ENCODE data around the gene SRP19. TPM values are rescaled to one million over a fixed set of nuclear protein-coding genes. Genes with fewer than 3 reads are reported as not detected.

Gene SRP19
- total and polyA plus RNA-seq, 9 of the 15 experiments (the other 6 are each of a cell fraction or from before 2014, with no cell fraction given), result 52.3 to 357 (median 146) TPM

- in situ Hi-C loops (cut with MboI), result no loop called here
- no TSS peak for BruUV-seq (replicated peaks)
- H2AFZ ChIP-seq (ENCODE audit: low read depth, low read length), result no peak overlapping the region
- no peaks in the 10 kb centered on the region for H3K79me2 ChIP-seq (ENCODE audit: control insufficient read depth, insufficient read depth, low read length)
- no peaks in the 10 kb centered on the region for H3K4me1 ChIP-seq (replicated peaks in 1 of 2; ENCODE audit: control insufficient read depth in 2 of 2, insufficient read depth in 2 of 2, low read length in 2 of 2)
- no peak for DNase-seq (ENCODE audit: extremely low read depth in 1 of 4, low spot score in 3 of 4)
- H4K20me1 ChIP-seq (replicated peaks; ENCODE audit: control insufficient read depth, insufficient read depth, low read length), result no peaks in the 10 kb centered on the region
- no peaks in the 10 kb centered on the region for H3K9me1 ChIP-seq (ENCODE audit: control insufficient read depth, insufficient read depth, low read length)
- no peak overlapping the region for H3K9ac ChIP-seq (ENCODE audit: insufficient read depth in 1 of 2, low read depth in 2 of 2, low read length in 2 of 2)
- no peak for ATAC-seq
- intact Hi-C loops (cut with micrococcal nuclease), result no loop called here
- CTCF ChIA-PET (ENCODE audit: low intra/inter-chr PET ratio), result no interaction called here
- FAIRE-seq, result no peak
- POLR2A ChIA-PET, result interaction anchor here (0.6 to 1.4 kb wide), 2 partner anchors 22 to 272 kb away, joined by 3 read pairs; no protein-coding TSS in a partner anchor
- H3K36me3 ChIP-seq (ENCODE audit: control insufficient read depth, insufficient read depth, low read length), result peaks cover 58% of the 10 kb centered on the region
- no peaks in the 10 kb centered on the region for H3K27me3 ChIP-seq (ENCODE audit: control insufficient read depth in 2 of 2, insufficient read depth in 2 of 2, low read length in 2 of 2)
- no peaks in the 10 kb centered on the region for H3K9me3 ChIP-seq (replicated peaks; ENCODE audit: control insufficient read depth, insufficient read depth, low read depth, low read length)
- TF ChIP-seq TAF1 (IDR thresholded peaks at IDR 0.05; ENCODE audit: control insufficient read depth, extremely low read depth, insufficient read depth, low read length, severe bottlenecking), result no peak
- no peak overlapping the region for H3K27ac ChIP-seq (ENCODE audit: extremely low read depth, low read depth, low read length)
- H3K4me2 ChIP-seq (ENCODE audit: insufficient read depth, low read length), result no peak overlapping the region
- 92% methylated on average over 1 of the region's 1 CpG for WGBS (ENCODE audit: insufficient coverage, low coverage, missing lambda C conversion rate)
- H3K4me3 ChIP-seq, result no peak overlapping the region
Measured at GRCh38 chr5:112820246-112820645, 40.8 kb upstream of the SRP19 start.

GRCh38 chr5:112822456-112822855, 38.6 kb upstream of the SRP19 start:
- no peak overlapping the region for H3K4me3 ChIP-seq
- H3K9me3 ChIP-seq (replicated peaks; ENCODE audit: control insufficient read depth, insufficient read depth, low read depth, low read length), result no peaks in the 10 kb centered on the region
- H4K20me1 ChIP-seq (replicated peaks; ENCODE audit: control insufficient read depth, insufficient read depth, low read length), result no peaks in the 10 kb centered on the region
- intact Hi-C loops (cut with micrococcal nuclease) (no loop called here), in situ Hi-C loops (cut with MboI) (no loop called here)
- H2AFZ ChIP-seq (ENCODE audit: low read depth, low read length), result no peak overlapping the region
- ChIA-PET CTCF (ENCODE audit: low intra/inter-chr PET ratio) (no interaction called here), POLR2A (no interaction called here)
- H3K36me3 ChIP-seq (ENCODE audit: control insufficient read depth, insufficient read depth, low read length), result peaks cover 54% of the 10 kb centered on the region
- ATAC-seq (no peak), DNase-seq (ENCODE audit: extremely low read depth in 1 of 4, low spot score in 3 of 4) (no peak), FAIRE-seq (no peak)
- H3K4me1 ChIP-seq (replicated peaks in 1 of 2; ENCODE audit: control insufficient read depth in 2 of 2, insufficient read depth in 2 of 2, low read length in 2 of 2), result no peaks in the 10 kb centered on the region
- no peak overlapping the region for H3K27ac ChIP-seq (ENCODE audit: extremely low read depth, low read depth, low read length)
- H3K9ac ChIP-seq (ENCODE audit: insufficient read depth in 1 of 2, low read depth in 2 of 2, low read length in 2 of 2), result no peak overlapping the region
- H3K27me3 ChIP-seq (ENCODE audit: control insufficient read depth in 2 of 2, insufficient read depth in 2 of 2, low read length in 2 of 2), result no peaks in the 10 kb centered on the region
- WGBS (ENCODE audit: insufficient coverage, low coverage, missing lambda C conversion rate), result 85% methylated on average over 4 of the region's 4 CpGs
- no TSS peak for BruUV-seq (replicated peaks)
- no peaks in the 10 kb centered on the region for H3K79me2 ChIP-seq (ENCODE audit: control insufficient read depth, insufficient read depth, low read length)
- no peaks in the 10 kb centered on the region for H3K9me1 ChIP-seq (ENCODE audit: control insufficient read depth, insufficient read depth, low read length)
- H3K4me2 ChIP-seq (ENCODE audit: insufficient read depth, low read length), result no peak overlapping the region
- TF ChIP-seq CHD4 (IDR thresholded peaks at IDR 0.05; ENCODE audit: insufficient read depth, insufficient replicate concordance, low read depth, low read length, poor library complexity, severe bottlenecking) (no peak), HIVEP1 (CRISPR knock-in tag; IDR thresholded peaks at IDR 0.05) (no peak), ZFP30 (CRISPR knock-in tag; IDR thresholded peaks at IDR 0.05; ENCODE audit: borderline replicate concordance) (no peak), FOXP1 (CRISPR knock-in tag; IDR thresholded peaks at IDR 0.05) (no peak)
- TF ChIP-seq, protein P1, sequence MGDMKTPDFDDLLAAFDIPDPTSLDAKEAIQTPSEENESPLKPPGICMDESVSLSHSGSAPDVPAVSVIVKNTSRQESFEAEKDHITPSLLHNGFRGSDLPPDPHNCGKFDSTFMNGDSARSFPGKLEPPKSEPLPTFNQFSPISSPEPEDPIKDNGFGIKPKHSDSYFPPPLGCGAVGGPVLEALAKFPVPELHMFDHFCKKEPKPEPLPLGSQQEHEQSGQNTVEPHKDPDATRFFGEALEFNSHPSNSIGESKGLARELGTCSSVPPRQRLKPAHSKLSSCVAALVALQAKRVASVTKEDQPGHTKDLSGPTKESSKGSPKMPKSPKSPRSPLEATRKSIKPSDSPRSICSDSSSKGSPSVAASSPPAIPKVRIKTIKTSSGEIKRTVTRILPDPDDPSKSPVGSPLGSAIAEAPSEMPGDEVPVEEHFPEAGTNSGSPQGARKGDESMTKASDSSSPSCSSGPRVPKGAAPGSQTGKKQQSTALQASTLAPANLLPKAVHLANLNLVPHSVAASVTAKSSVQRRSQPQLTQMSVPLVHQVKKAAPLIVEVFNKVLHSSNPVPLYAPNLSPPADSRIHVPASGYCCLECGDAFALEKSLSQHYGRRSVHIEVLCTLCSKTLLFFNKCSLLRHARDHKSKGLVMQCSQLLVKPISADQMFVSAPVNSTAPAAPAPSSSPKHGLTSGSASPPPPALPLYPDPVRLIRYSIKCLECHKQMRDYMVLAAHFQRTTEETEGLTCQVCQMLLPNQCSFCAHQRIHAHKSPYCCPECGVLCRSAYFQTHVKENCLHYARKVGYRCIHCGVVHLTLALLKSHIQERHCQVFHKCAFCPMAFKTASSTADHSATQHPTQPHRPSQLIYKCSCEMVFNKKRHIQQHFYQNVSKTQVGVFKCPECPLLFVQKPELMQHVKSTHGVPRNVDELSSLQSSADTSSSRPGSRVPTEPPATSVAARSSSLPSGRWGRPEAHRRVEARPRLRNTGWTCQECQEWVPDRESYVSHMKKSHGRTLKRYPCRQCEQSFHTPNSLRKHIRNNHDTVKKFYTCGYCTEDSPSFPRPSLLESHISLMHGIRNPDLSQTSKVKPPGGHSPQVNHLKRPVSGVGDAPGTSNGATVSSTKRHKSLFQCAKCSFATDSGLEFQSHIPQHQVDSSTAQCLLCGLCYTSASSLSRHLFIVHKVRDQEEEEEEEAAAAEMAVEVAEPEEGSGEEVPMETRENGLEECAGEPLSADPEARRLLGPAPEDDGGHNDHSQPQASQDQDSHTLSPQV (IDR thresholded peaks at IDR 0.05), result no peak
- TF ChIP-seq, protein P2, sequence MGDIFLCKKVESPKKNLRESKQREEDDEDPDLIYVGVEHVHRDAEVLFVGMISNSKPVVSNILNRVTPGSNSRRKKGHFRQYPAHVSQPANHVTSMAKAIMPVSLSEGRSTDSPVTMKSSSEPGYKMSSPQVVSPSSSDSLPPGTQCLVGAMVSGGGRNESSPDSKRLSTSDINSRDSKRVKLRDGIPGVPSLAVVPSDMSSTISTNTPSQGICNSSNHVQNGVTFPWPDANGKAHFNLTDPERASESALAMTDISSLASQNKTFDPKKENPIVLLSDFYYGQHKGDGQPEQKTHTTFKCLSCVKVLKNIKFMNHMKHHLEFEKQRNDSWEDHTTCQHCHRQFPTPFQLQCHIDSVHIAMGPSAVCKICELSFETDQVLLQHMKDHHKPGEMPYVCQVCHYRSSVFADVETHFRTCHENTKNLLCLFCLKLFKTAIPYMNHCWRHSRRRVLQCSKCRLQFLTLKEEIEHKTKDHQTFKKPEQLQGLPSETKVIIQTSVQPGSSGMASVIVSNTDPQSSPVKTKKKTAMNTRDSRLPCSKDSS (IDR thresholded peaks at IDR 0.05; ENCODE audit: low read depth, partially characterized antibody), result no peak
